Adrenal gland (tissue), 5 donors: ENCODE measurements around the gene TNKS1BP1.

Source experiments
- POLR2A ChIP-seq, 2 donors: fragments of 450-650 bp; IDR thresholded peaks; one replicate each; pipeline ENCODE4 v1.6.1; 2017; ENCODE audit warnings: antibody characterized with exemption in 2 of 2, mild to moderate bottlenecking in 2 of 2, moderate library complexity in 1 of 2
- TF ChIP-seq, protein P1 (sequence below), 6 experiments: fragments of 450-650 bp in 4 of 6; fragments of 200-600 bp in 2 of 6; sonication (generic) in 1 of 6; IDR thresholded peaks; 1 replicate in 5 of 6; 2 replicates in 1 of 6; pipeline versions ENCODE4 v1.5.1 to v1.8.0; 2016 to 2021; ENCODE audit warnings: antibody characterized with exemption in 6 of 6, mild to moderate bottlenecking in 2 of 6, moderate library complexity in 1 of 6
- donor health status: DM: no; HTN: no; CAD: no.

DNA sequence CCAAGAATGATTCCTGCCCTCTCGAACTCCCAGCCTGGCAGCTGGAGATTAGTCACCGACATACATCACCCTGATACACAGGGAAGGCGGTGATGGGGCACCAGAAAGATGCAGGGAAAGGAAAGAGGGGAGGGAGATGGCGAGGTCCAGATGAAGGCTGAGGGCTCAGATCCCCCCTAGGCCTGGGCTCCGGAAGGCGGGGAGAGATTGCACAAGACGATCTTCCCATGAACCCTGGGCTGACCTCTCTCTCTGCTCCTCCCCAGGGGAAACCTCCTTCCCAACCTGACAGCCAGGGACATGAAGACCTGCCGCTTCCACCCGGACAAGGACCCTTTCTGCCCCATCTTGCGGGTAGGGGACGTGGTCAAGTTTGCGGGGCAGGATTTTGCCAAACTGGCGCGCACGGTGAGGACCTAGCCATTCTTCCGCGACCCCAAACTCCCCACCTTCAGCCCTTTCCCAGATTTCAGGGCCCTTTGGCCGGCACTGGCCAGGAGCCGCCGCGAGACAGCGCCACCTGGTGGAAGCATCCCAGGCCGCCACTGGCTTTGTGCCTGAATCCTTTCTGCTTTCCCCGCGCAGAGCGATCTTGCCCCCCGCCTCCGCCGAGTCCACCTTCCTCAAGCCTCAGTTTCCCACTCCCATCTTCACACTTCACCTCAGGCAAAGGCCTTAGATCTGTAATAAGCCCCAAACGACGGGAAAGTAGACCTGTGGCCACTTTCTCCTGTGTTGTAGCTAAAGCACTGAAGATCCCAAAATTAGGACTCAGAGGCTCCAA, 24.9 kb upstream of the TNKS1BP1 start:
- TF ChIP-seq, protein P1, sequence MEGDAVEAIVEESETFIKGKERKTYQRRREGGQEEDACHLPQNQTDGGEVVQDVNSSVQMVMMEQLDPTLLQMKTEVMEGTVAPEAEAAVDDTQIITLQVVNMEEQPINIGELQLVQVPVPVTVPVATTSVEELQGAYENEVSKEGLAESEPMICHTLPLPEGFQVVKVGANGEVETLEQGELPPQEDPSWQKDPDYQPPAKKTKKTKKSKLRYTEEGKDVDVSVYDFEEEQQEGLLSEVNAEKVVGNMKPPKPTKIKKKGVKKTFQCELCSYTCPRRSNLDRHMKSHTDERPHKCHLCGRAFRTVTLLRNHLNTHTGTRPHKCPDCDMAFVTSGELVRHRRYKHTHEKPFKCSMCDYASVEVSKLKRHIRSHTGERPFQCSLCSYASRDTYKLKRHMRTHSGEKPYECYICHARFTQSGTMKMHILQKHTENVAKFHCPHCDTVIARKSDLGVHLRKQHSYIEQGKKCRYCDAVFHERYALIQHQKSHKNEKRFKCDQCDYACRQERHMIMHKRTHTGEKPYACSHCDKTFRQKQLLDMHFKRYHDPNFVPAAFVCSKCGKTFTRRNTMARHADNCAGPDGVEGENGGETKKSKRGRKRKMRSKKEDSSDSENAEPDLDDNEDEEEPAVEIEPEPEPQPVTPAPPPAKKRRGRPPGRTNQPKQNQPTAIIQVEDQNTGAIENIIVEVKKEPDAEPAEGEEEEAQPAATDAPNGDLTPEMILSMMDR (IDR thresholded peaks at IDR 0.05), result peak; percentile 73 to 96 (median 84)
- no peak for TF ChIP-seq POLR2A (IDR thresholded peaks at IDR 0.05)
